PC-3 (cell line): ENCODE results near the gene EXOC2.

Experiments
- EZH2 ChIP-seq: fragments of 300-600 bp; sonication (generic); IDR thresholded peaks from one replicate; pipeline ENCODE4 v1.6.1; 2017; ENCODE audit warnings: antibody characterized with exemption, mild to moderate bottlenecking, low read length; ENCODE audit not compliant: unreplicated experiment
- TF ChIP-seq, protein P1 (sequence below): fragments of 300-600 bp; sonication (generic); conservative IDR thresholded peaks from 2 replicates; pipeline ENCODE4 v1.5.1; 2017; ENCODE audit warnings: antibody characterized with exemption, low read depth, mild to moderate bottlenecking, low read length

DNA sequence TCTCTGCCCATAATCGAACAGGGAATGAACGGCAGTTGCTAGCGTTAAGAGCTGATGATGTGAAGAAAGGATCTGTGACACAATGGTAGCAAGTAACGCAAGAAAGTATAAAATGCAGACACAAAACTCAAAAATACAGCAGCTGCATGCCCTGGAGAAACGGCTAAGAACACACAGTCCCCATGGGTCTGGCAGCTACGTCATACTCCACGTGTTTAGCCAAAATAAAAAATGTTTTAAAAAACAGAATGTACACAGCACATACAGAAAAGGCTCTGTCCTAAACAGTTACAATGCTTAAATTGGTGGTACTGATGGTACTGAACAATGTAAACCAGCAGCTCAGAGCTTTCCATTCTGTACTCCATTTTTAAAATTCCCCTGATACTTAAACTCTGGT, 70.5 kb downstream of the EXOC2 start:
- TF ChIP-seq EZH2, result no peak
- TF ChIP-seq, protein P1, sequence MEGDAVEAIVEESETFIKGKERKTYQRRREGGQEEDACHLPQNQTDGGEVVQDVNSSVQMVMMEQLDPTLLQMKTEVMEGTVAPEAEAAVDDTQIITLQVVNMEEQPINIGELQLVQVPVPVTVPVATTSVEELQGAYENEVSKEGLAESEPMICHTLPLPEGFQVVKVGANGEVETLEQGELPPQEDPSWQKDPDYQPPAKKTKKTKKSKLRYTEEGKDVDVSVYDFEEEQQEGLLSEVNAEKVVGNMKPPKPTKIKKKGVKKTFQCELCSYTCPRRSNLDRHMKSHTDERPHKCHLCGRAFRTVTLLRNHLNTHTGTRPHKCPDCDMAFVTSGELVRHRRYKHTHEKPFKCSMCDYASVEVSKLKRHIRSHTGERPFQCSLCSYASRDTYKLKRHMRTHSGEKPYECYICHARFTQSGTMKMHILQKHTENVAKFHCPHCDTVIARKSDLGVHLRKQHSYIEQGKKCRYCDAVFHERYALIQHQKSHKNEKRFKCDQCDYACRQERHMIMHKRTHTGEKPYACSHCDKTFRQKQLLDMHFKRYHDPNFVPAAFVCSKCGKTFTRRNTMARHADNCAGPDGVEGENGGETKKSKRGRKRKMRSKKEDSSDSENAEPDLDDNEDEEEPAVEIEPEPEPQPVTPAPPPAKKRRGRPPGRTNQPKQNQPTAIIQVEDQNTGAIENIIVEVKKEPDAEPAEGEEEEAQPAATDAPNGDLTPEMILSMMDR, result no peak
